Loucy (cell line): Measurements from ENCODE around the gene GDA.

Experiments used
- H2AFZ ChIP-seq: fragments of 200-600 bp; sonication (generic); 2 replicates; pipeline ENCODE4 v1.6.0; 2016; ENCODE audit warnings: antibody characterized with exemption, mild to moderate bottlenecking, low read length, moderate library complexity
- H3F3A ChIP-seq: fragments of 200-600 bp; 2 replicates; pipeline ENCODE4 v1.6.0; 2016; ENCODE audit warnings: antibody characterized with exemption, low read depth, mild to moderate bottlenecking
- H3K27me3 ChIP-seq: fragments of 200-600 bp; sonication (generic); 2 replicates; pipeline ENCODE4 v1.6.1; 2014; ENCODE audit warnings: low read length, mild to moderate bottlenecking; ENCODE audit not compliant: insufficient read depth, poor library complexity, severe bottlenecking
- H3K36me3 ChIP-seq: fragments of 200-600 bp; sonication (generic); 2 replicates; pipeline ENCODE4 v1.6.1; 2016; ENCODE audit warnings: low read length; ENCODE audit not compliant: insufficient read depth
- H3K4me1 ChIP-seq: fragments of 200-600 bp; sonication (generic); 2 replicates; pipeline ENCODE4 v1.5.1; 2014; ENCODE audit warnings: low read length, mild to moderate bottlenecking; ENCODE audit not compliant: insufficient read depth, poor library complexity, severe bottlenecking
- H3K4me2 ChIP-seq: fragments of 200-600 bp; sonication (generic); 2 replicates; pipeline ENCODE4 v1.6.0; 2014; ENCODE audit warnings: antibody characterized with exemption, low read length, low read depth, mild to moderate bottlenecking; ENCODE audit not compliant: poor library complexity, severe bottlenecking
- H3K4me3 ChIP-seq: fragments of 200-600 bp; sonication (generic); 2 replicates; pipeline ENCODE4 v1.5.1; 2014; ENCODE audit warnings: low read length, mild to moderate bottlenecking, mixed read lengths; ENCODE audit not compliant: poor library complexity, severe bottlenecking
- H3K79me2 ChIP-seq: fragments of 200-600 bp; sonication (generic); 2 replicates; pipeline ENCODE4 v1.6.1; 2014; ENCODE audit warnings: low read length; ENCODE audit not compliant: insufficient read depth
- H3K9ac ChIP-seq: fragments of 200-600 bp; sonication (generic); 2 replicates; pipeline ENCODE4 v1.6.0; 2014; ENCODE audit warnings: mild to moderate bottlenecking, low read depth, low read length, moderate library complexity; ENCODE audit not compliant: poor library complexity, severe bottlenecking
- H3K9me2 ChIP-seq: fragments of 200-600 bp; sonication (generic); replicated peaks from 2 replicates; pipeline ENCODE4 v1.6.1; 2016; ENCODE audit warnings: low read depth, low read length, mixed read lengths
- H3K9me3 ChIP-seq: fragments of 200-600 bp; sonication (generic); 2 replicates; pipeline ENCODE4 v1.6.1; 2014; ENCODE audit warnings: mild to moderate bottlenecking, antibody characterized with exemption, low read length, low read depth; ENCODE audit not compliant: insufficient read depth
- H4K20me1 ChIP-seq: fragments of 200-600 bp; sonication (generic); 2 replicates; pipeline ENCODE4 v1.6.0; 2014; ENCODE audit warnings: antibody characterized with exemption, low read length, mild to moderate bottlenecking; ENCODE audit not compliant: insufficient read depth, poor library complexity, severe bottlenecking
- CTCF ChIP-seq: fragments of 200-600 bp; sonication (generic); conservative IDR thresholded peaks from 2 replicates; pipeline ENCODE4 v1.5.1; 2014; ENCODE audit warnings: mild to moderate bottlenecking, antibody characterized with exemption, low read length
- EZH2phosphoT487 ChIP-seq: fragments of 200-600 bp; IDR thresholded peaks from 2 replicates; pipeline ENCODE4 v1.6.1; 2018; ENCODE audit warnings: antibody characterized with exemption, mild to moderate bottlenecking, moderate library complexity, borderline replicate concordance

Gene GDA

GRCh38 chr9:72193478-72193881 is 44.2 kb downstream of the GDA start:
- no peaks in the 10 kb centered on the region for H4K20me1 ChIP-seq
- no peaks in the 10 kb centered on the region for H3K79me2 ChIP-seq
- no peaks in the 10 kb centered on the region for H3F3A ChIP-seq
- H3K27me3 ChIP-seq, result no peaks in the 10 kb centered on the region
- H2AFZ ChIP-seq, result no peak overlapping the region
- no peak overlapping the region for H3K9ac ChIP-seq
- H3K9me3 ChIP-seq, result no peaks in the 10 kb centered on the region
- TF ChIP-seq EZH2phosphoT487, result no peak
- no peak for TF ChIP-seq CTCF
- H3K4me2 ChIP-seq, result no peak overlapping the region
- no peaks in the 10 kb centered on the region for H3K9me2 ChIP-seq
- H3K4me1 ChIP-seq, result no peaks in the 10 kb centered on the region
- no peaks in the 10 kb centered on the region for H3K36me3 ChIP-seq
- H3K4me3 ChIP-seq, result no peak overlapping the region

GRCh38 chr9:72199238-72199637 is 50.0 kb downstream of the GDA start:
- H3K79me2 ChIP-seq, result no peaks in the 10 kb centered on the region
- H3K9me3 ChIP-seq, result no peaks in the 10 kb centered on the region
- 0 out of 2 replicates have a peak overlapping the region, but pooled peaks have one; percentile 23 for H2AFZ ChIP-seq
- H3K4me3 ChIP-seq, result no peak overlapping the region
- H4K20me1 ChIP-seq, result no peaks in the 10 kb centered on the region
- H3K9me2 ChIP-seq, result no peaks in the 10 kb centered on the region
- no peaks in the 10 kb centered on the region for H3F3A ChIP-seq
- no peaks in the 10 kb centered on the region for H3K36me3 ChIP-seq
- H3K4me2 ChIP-seq, result no peak overlapping the region
- H3K4me1 ChIP-seq, result no peaks in the 10 kb centered on the region
- TF ChIP-seq EZH2phosphoT487 (no peak), CTCF (no peak)
- no peaks in the 10 kb centered on the region for H3K27me3 ChIP-seq
- no peak overlapping the region for H3K9ac ChIP-seq

GRCh38 chr9:72200452-72200851 is 51.2 kb downstream of the GDA start:
- TF ChIP-seq CTCF (no peak), EZH2phosphoT487 (no peak)
- H3K9ac ChIP-seq, result no peak overlapping the region
- H3K36me3 ChIP-seq, result no peaks in the 10 kb centered on the region
- no peaks in the 10 kb centered on the region for H3K27me3 ChIP-seq
- no peaks in the 10 kb centered on the region for H3K4me1 ChIP-seq
- H3F3A ChIP-seq, result no peaks in the 10 kb centered on the region
- H3K9me2 ChIP-seq, result no peaks in the 10 kb centered on the region
- H4K20me1 ChIP-seq, result no peaks in the 10 kb centered on the region
- no peaks in the 10 kb centered on the region for H3K9me3 ChIP-seq
- H3K4me3 ChIP-seq, result no peak overlapping the region
- H3K4me2 ChIP-seq, result no peak overlapping the region
- H3K79me2 ChIP-seq, result no peaks in the 10 kb centered on the region
- no peak overlapping the region for H2AFZ ChIP-seq
